Chondrocyte (in vitro differentiated cells): ENCODE data around the gene TSPYL2. TPM values are rescaled to one million over a fixed set of nuclear protein-coding genes. Genes with fewer than 3 reads are reported as not detected.
A peak's percentile ranks its signal among the peaks of the same experiment; 100 is the strongest.

ENCODE experiments used
- DNase-seq: peaks from one replicate; pipeline ENCODE4 v3.0.0; 2021; ENCODE audit warnings: mixed read lengths, low spot score
- H3K27ac Mint-ChIP-seq: one replicate; pipeline ENCODE4 v1.8.0; 2021; ENCODE audit warnings: mild to moderate bottlenecking, moderate library complexity, mixed read lengths; ENCODE audit not compliant: unreplicated experiment
- H3K27me3 Mint-ChIP-seq: 2 replicates; pipeline ENCODE4 v1.8.0; 2021; ENCODE audit warnings: low read depth, mixed read lengths
- H3K36me3 Mint-ChIP-seq: 2 replicates; pipeline ENCODE4 v1.8.0; 2021; ENCODE audit warnings: low read depth, mixed read lengths
- H3K4me1 Mint-ChIP-seq: 2 replicates; pipeline ENCODE4 v1.8.0; 2021; ENCODE audit warnings: low read depth, mild to moderate bottlenecking, mixed read lengths
- H3K4me3 Mint-ChIP-seq: one replicate; pipeline ENCODE4 v1.8.0; 2021; ENCODE audit warnings: mild to moderate bottlenecking, moderate library complexity, mixed read lengths; ENCODE audit not compliant: unreplicated experiment
- H3K9me3 Mint-ChIP-seq: 2 replicates; pipeline ENCODE4 v1.8.0; 2021; ENCODE audit warnings: low read depth, mixed read lengths
- CTCF ChIP-seq: fragments of 200-600 bp; sonication (generic); IDR thresholded peaks from 2 replicates; pipeline ENCODE4 v1.5.0; 2021; ENCODE audit warnings: antibody characterized with exemption, mild to moderate bottlenecking, moderate library complexity
- total RNA-seq: library from RNA; stranded (reverse); gene quantifications from 3 replicates; pipeline ENCODE4 v1.2.1, GENCODE V29; 2021

TSPYL2 gene
- total RNA-seq, 1 donor from 2014 or later, result 29.8 TPM

- peaks cover 7% of the 10 kb centered on the region for H3K9me3 Mint-ChIP-seq
- DNase-seq, result no peak
- H3K4me1 Mint-ChIP-seq, result peaks cover 48% of the 10 kb centered on the region
- H3K27me3 Mint-ChIP-seq, result no peaks in the 10 kb centered on the region
- H3K36me3 Mint-ChIP-seq, result peaks cover 11% of the 10 kb centered on the region
- H3K4me3 Mint-ChIP-seq, result no peak overlapping the region
- no peak for TF ChIP-seq CTCF
- peak overlapping the region; percentile 93 for H3K27ac Mint-ChIP-seq
Measured at GRCh38 chrX:53087388-53087831, 5.2 kb downstream of the TSPYL2 start.

GRCh38 chrX:53088136-53088974 lies 6.2 kb downstream of the TSPYL2 start:
- no peak for DNase-seq
- Mint-ChIP-seq H3K4me3 (peak overlapping the region; percentile 81), H3K4me1 (peaks cover 45% of the 10 kb centered on the region), H3K27ac (peak overlapping the region; percentile 93), H3K9me3 (peaks cover 7% of the 10 kb centered on the region), H3K36me3 (peaks cover 11% of the 10 kb centered on the region), H3K27me3 (no peaks in the 10 kb centered on the region)
- TF ChIP-seq CTCF, result no peak

- DNase-seq, result no peak
- Mint-ChIP-seq H3K27me3 (no peaks in the 10 kb centered on the region), H3K36me3 (peaks cover 10% of the 10 kb centered on the region), H3K9me3 (peaks cover 6% of the 10 kb centered on the region), H3K4me3 (peak overlapping the region; percentile 81), H3K27ac (peak overlapping the region; percentile 93), H3K4me1 (peaks cover 36% of the 10 kb centered on the region)
- peak; percentile 85 for TF ChIP-seq CTCF
Measured at GRCh38 chrX:53089224-53089842, 7.2 kb downstream of the TSPYL2 start.

GRCh38 chrX:53089925-53090324 lies 7.8 kb downstream of the TSPYL2 start:
- Mint-ChIP-seq H3K4me1 (peaks cover 37% of the 10 kb centered on the region), H3K9me3 (peaks cover 5% of the 10 kb centered on the region), H3K36me3 (peaks cover 9% of the 10 kb centered on the region)

More at GRCh38 chrX:53089925-53090324, 7.8 kb downstream of the TSPYL2 start:
- Mint-ChIP-seq H3K27ac (no peak overlapping the region), H3K27me3 (no peaks in the 10 kb centered on the region), H3K4me3 (no peak overlapping the region)
- no peak for DNase-seq
- TF ChIP-seq CTCF, result no peak
